Neuronal stem cell (in vitro differentiated cells): ENCODE measurements around the gene YPEL4.

ENCODE experiments used
- DNase-seq: peaks from one replicate; pipeline ENCODE4 v3.0.0-alpha.2; 2013; ENCODE audit warnings: low spot score
- H2AFZ ChIP-seq: one replicate; pipeline ENCODE4 v1.6.1; 2013; ENCODE audit warnings: mild to moderate bottlenecking, low read length, inconsistent platforms
- H2AK5ac ChIP-seq: 2 replicates; pipeline ENCODE4 v1.6.1; 2013; ENCODE audit warnings: low read depth, mild to moderate bottlenecking, inconsistent platforms, low read length, moderate library complexity, mixed read lengths
- H2BK120ac ChIP-seq: 2 replicates; pipeline ENCODE4 v1.6.1; 2013; ENCODE audit warnings: low read depth, mild to moderate bottlenecking, inconsistent platforms, low read length, moderate library complexity, mixed read lengths
- H2BK12ac ChIP-seq: one replicate; pipeline ENCODE4 v1.6.1; 2013; ENCODE audit warnings: low read length, inconsistent platforms
- H2BK15ac ChIP-seq: 2 replicates; pipeline ENCODE4 v1.6.1; 2013; ENCODE audit warnings: mild to moderate bottlenecking, low read length, inconsistent platforms, mixed read lengths
- H2BK5ac ChIP-seq: one replicate; pipeline ENCODE4 v1.6.1; 2013; ENCODE audit warnings: inconsistent platforms, mild to moderate bottlenecking, low read length, moderate library complexity
- H3K14ac ChIP-seq: one replicate; pipeline ENCODE4 v1.6.1; 2013; ENCODE audit warnings: low read length, inconsistent platforms
- H3K18ac ChIP-seq: 2 replicates; pipeline ENCODE4 v1.6.1; 2013; ENCODE audit warnings: low read length, inconsistent platforms
- H3K23ac ChIP-seq: 2 replicates; pipeline ENCODE4 v1.6.1; 2013; ENCODE audit warnings: low read depth, mild to moderate bottlenecking, mixed read lengths, low read length, inconsistent platforms; ENCODE audit not compliant: poor library complexity
- H3K27ac ChIP-seq: replicated peaks from 3 replicates; pipeline ENCODE4 v1.5.1; 2013; ENCODE audit warnings: low read length, inconsistent platforms
- H3K27me3 ChIP-seq, 3 experiments: 2 replicates each; pipeline ENCODE4 v1.6.1; 2013; ENCODE audit warnings: low read length in 3 of 3, mild to moderate bottlenecking in 2 of 3, inconsistent platforms in 1 of 3, low read depth in 1 of 3, mixed read lengths in 1 of 3, moderate library complexity in 1 of 3; ENCODE audit not compliant: control insufficient read depth in 3 of 3, insufficient read depth in 3 of 3
- H3K36me3 ChIP-seq, 2 donors: replicated peaks in 1 of 2; 2 replicates each; pipeline ENCODE4 v1.6.1; 2013; ENCODE audit warnings: low read length in 2 of 2; ENCODE audit not compliant: control insufficient read depth in 2 of 2, insufficient read depth in 2 of 2
- H3K4ac ChIP-seq: 2 replicates; pipeline ENCODE4 v1.6.1; 2013; ENCODE audit warnings: inconsistent platforms, mild to moderate bottlenecking, low read length, moderate library complexity
- H3K4me1 ChIP-seq, 2 donors: 1 replicate in 1 of 2; 2 replicates in 1 of 2; pipeline ENCODE4 v1.6.1; 2013; ENCODE audit warnings: low read length in 2 of 2, low read depth in 1 of 2; ENCODE audit not compliant: control insufficient read depth in 2 of 2, insufficient read depth in 1 of 2
- H3K4me2 ChIP-seq: one replicate; pipeline ENCODE4 v1.6.1; 2013; ENCODE audit warnings: mild to moderate bottlenecking, low read length, inconsistent platforms; ENCODE audit not compliant: insufficient read depth, poor library complexity, severe bottlenecking
- H3K4me3 ChIP-seq, 2 donors: 2 replicates each; pipeline ENCODE4 v1.5.1; 2013; ENCODE audit warnings: low read length in 2 of 2, mild to moderate bottlenecking in 2 of 2, inconsistent platforms in 1 of 2, moderate library complexity in 1 of 2
- H3K79me1 ChIP-seq: one replicate; pipeline ENCODE4 v1.6.1; 2013; ENCODE audit warnings: low read depth, mild to moderate bottlenecking, inconsistent platforms, low read length, moderate library complexity
- H3K9ac ChIP-seq: one replicate; pipeline ENCODE4 v1.6.1; 2013; ENCODE audit warnings: mild to moderate bottlenecking, low read depth, low read length, inconsistent platforms; ENCODE audit not compliant: poor library complexity
- H3K9me3 ChIP-seq, 2 donors: replicated peaks in 1 of 2; 2 replicates each; pipeline versions ENCODE3 to v1.6.1; 2013; ENCODE audit warnings: low read length in 2 of 2, mild to moderate bottlenecking in 2 of 2, inconsistent platforms in 1 of 2, low read depth in 1 of 2, mixed read lengths in 1 of 2, moderate library complexity in 1 of 2; ENCODE audit not compliant: control insufficient read depth in 2 of 2, insufficient read depth in 1 of 2
- H4K8ac ChIP-seq: one replicate; pipeline ENCODE4 v1.6.1; 2013; ENCODE audit warnings: low read depth, mild to moderate bottlenecking, inconsistent platforms, low read length, moderate library complexity
- H4K91ac ChIP-seq: one replicate; pipeline ENCODE4 v1.6.1; 2013; ENCODE audit warnings: low read length, low read depth, mild to moderate bottlenecking, inconsistent platforms; ENCODE audit not compliant: poor library complexity
- WGBS, 2 donors: extraction: QIAGEN DNeasy Blood & Tissue Kit; methylation state at CpG; one replicate each; pipeline ENCODE4 v1.1.7; 2013; ENCODE audit warnings: missing lambda C conversion rate in 2 of 2, mixed read lengths in 1 of 2; ENCODE audit not compliant: insufficient read length in 2 of 2, insufficient replicate concordance in 1 of 2; ENCODE audit errors: extremely low coverage in 2 of 2; 5-methylcytosine and 5-hydroxymethylcytosine counted together

YPEL4 gene

DNA sequence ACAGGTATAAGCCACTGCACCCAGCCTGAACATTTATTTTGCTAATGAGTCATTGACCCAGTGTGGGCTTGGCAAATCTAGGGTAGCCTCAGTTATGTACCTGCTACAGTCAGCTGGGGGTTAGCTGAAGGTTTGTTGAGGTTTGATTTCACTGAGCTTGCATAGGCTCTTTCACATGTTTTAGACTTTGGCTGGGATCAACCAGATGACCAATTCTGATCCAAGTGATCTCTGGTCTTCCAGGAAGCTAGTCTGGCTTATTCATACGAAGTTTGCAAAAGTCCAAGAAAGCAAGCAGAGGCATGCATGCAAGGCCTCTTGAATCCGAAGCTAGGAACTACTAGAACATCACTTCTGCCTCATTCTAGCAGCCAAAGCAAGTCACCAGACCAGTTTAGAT is 31.3 kb downstream of the YPEL4 start:
- no peak overlapping the region for H2BK5ac ChIP-seq
- no peak overlapping the region for H2BK12ac ChIP-seq
- no peak overlapping the region for H3K9ac ChIP-seq
- no peak overlapping the region for H2BK120ac ChIP-seq
- H3K4me1 ChIP-seq = peaks cover 0 to 1% of the 10 kb centered on the region in 2 donors
- H3K27me3 ChIP-seq = no peaks in the 10 kb centered on the region
- no peak overlapping the region for H3K23ac ChIP-seq
- H2AFZ ChIP-seq = no peak overlapping the region
- H3K79me1 ChIP-seq = no peaks in the 10 kb centered on the region
- H3K14ac ChIP-seq = no peak overlapping the region
- no peak overlapping the region for H4K91ac ChIP-seq
- no CpG with 5 or more reads among the region's 2 CpGs for WGBS, 2 donors
- H3K4me2 ChIP-seq = no peak overlapping the region
- H2AK5ac ChIP-seq = no peak overlapping the region
- H3K4ac ChIP-seq = no peak overlapping the region
- peaks cover 10 to 32% of the 10 kb centered on the region in 2 donors for H3K36me3 ChIP-seq
- no peak overlapping the region for H3K18ac ChIP-seq
- no peak overlapping the region for H2BK15ac ChIP-seq
- no peak overlapping the region for H3K4me3 ChIP-seq
- no peak overlapping the region for H3K27ac ChIP-seq
- no peak overlapping the region for H4K8ac ChIP-seq
- H3K9me3 ChIP-seq = peaks cover 6 to 28% of the 10 kb centered on the region in 2 donors
- no peak for DNase-seq

DNA sequence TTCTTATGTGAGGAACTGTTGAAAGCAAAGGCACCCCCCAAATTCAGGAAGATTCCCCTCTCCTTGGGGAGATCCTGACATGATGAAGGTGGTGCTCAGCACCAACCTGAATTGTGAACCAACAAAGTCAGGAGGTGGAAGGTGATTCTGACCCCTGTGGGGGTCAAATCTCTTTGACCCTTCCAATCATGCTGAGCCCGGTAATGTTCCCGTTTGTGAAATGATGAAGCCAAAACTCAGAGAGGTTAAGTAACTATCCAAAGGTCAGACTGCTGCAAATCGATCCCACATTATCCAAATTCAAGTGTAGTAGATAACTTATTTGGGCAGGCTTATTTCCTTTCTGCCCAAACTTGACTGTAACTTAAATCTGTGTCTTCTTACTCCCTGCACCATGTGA is 33.1 kb downstream of the YPEL4 start:
- H3K9me3 ChIP-seq = peaks cover 6 to 28% of the 10 kb centered on the region in 2 donors
- H2BK15ac ChIP-seq = no peak overlapping the region
- no peak overlapping the region for H2AK5ac ChIP-seq
- H3K27me3 ChIP-seq = no peaks in the 10 kb centered on the region
- WGBS, 2 donors = no CpG with 5 or more reads among the region's 3 CpGs
- DNase-seq = no peak
- peaks cover 10 to 48% of the 10 kb centered on the region in 2 donors for H3K36me3 ChIP-seq
- no peak overlapping the region for H3K23ac ChIP-seq
- H3K27ac ChIP-seq = no peak overlapping the region
- no peak overlapping the region for H3K9ac ChIP-seq
- no peak overlapping the region for H2BK12ac ChIP-seq
- no peak overlapping the region for H4K91ac ChIP-seq
- H4K8ac ChIP-seq = no peak overlapping the region
- no peak overlapping the region for H3K18ac ChIP-seq
- no peaks in the 10 kb centered on the region for H3K79me1 ChIP-seq
- peaks cover 0 to 1% of the 10 kb centered on the region in 2 donors for H3K4me1 ChIP-seq
- H3K4me2 ChIP-seq = no peak overlapping the region
- H2AFZ ChIP-seq = no peak overlapping the region
- no peak overlapping the region for H3K14ac ChIP-seq
- H2BK120ac ChIP-seq = no peak overlapping the region
- H3K4ac ChIP-seq = no peak overlapping the region
- H2BK5ac ChIP-seq = no peak overlapping the region
- no peak overlapping the region for H3K4me3 ChIP-seq

DNA sequence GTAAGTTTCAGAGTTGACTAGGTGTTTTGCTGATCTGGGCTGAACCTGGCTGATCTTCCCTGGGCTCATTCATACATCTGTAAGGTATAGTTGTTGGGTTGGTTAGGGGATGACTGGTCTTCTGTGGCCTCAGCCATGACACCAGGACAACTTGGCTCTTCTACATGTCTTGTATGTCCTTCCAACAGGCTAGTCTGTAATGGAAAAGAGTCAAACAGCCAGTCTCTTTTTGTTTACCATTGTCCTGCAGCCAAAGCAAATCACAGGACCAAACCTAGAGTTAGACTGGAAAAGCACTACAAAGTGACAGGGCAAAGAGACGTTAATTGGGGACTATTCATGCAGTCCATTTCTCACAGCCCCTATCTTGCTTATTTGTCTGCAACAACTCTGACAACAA is 34.4 kb downstream of the YPEL4 start:
- Histone ChIP-seq H3K27ac (no peak overlapping the region), H4K91ac (no peak overlapping the region), H4K8ac (no peak overlapping the region), H2BK5ac (no peak overlapping the region), H3K4me2 (no peak overlapping the region), H2AK5ac (no peak overlapping the region), H2BK120ac (no peak overlapping the region), H3K4me1 (peaks cover 0 to 1% of the 10 kb centered on the region in 2 donors), H3K36me3 (peaks cover 14 to 57% of the 10 kb centered on the region in 2 donors), H3K27me3 (no peaks in the 10 kb centered on the region), H3K9ac (no peak overlapping the region), H2BK15ac (no peak overlapping the region), H2AFZ (no peak overlapping the region), H3K4ac (no peak overlapping the region), H3K18ac (no peak overlapping the region), H3K9me3 (peaks cover 6 to 18% of the 10 kb centered on the region in 2 donors), H3K79me1 (no peaks in the 10 kb centered on the region), H2BK12ac (no peak overlapping the region), H3K14ac (no peak overlapping the region), H3K4me3 (no peak overlapping the region), H3K23ac (no peak overlapping the region)
- WGBS, 2 donors = no CpG with 5 or more reads among the region's 1 CpG
- no peak for DNase-seq

DNA sequence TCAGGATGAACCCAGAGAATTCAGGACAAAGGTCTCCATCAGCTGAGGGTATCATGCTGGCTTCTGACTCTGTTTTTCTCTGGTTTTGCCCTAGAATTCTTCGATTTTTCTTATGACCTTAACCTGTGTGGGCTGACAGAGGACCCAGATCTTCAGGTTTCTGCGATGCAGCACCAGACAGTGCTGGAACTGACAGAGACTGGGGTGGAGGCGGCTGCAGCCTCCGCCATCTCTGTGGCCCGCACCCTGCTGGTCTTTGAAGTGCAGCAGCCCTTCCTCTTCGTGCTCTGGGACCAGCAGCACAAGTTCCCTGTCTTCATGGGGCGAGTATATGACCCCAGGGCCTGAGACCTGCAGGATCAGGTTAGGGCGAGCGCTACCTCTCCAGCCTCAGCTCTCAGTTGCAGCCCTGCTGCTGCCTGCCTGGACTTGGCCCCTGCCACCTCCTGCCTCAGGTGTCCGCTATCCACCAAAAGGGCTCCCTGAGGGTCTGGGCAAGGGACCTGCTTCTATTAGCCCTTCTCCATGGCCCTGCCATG is 35.4 kb downstream of the YPEL4 start:
- no peak overlapping the region for H3K14ac ChIP-seq
- H2BK15ac ChIP-seq = no peak overlapping the region
- no peak overlapping the region for H2BK120ac ChIP-seq
- H2AFZ ChIP-seq = no peak overlapping the region
- no peak overlapping the region for H3K4ac ChIP-seq
- peaks cover 13 to 66% of the 10 kb centered on the region in 2 donors for H3K36me3 ChIP-seq
- no peak overlapping the region for H3K23ac ChIP-seq
- H3K4me1 ChIP-seq = peaks cover 0 to 1% of the 10 kb centered on the region in 2 donors
- H3K9ac ChIP-seq = no peak overlapping the region
- H4K8ac ChIP-seq = no peak overlapping the region
- no peak overlapping the region for H2BK12ac ChIP-seq
- H3K27me3 ChIP-seq = no peaks in the 10 kb centered on the region
- H3K18ac ChIP-seq = no peak overlapping the region
- no peaks in the 10 kb centered on the region for H3K79me1 ChIP-seq
- peaks cover 2 to 8% of the 10 kb centered on the region in 2 donors for H3K9me3 ChIP-seq
- no peak overlapping the region for H4K91ac ChIP-seq
- DNase-seq = no peak
- H3K4me2 ChIP-seq = no peak overlapping the region
- WGBS, 2 donors = no CpG with 5 or more reads among the region's 10 CpGs
- H2AK5ac ChIP-seq = no peak overlapping the region
- H3K27ac ChIP-seq = no peak overlapping the region
- no peak overlapping the region for H3K4me3 ChIP-seq
- no peak overlapping the region for H2BK5ac ChIP-seq
